ENCODE results near the gene FBXO4.

DNA sequence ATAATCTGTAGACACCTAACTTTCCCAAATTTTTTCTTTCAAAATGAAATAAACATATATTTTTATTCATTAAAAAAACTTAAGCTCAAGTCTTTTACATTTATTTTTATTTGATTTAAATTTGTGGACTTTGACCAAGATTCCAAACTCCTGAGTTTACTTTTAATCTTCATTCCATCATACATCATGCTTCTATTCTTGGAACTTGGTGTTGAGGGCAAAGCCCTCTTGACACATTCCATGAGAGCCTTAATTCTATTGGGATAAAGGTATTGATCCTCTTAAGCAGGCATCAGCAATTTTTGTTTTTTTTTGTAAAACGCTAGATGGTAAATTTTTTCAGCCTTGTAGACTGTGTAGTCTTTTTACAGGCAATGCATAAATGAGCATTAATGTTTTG lies 53.6 kb downstream of the FBXO4 start:
- TF ChIP-seq, protein P1, sequence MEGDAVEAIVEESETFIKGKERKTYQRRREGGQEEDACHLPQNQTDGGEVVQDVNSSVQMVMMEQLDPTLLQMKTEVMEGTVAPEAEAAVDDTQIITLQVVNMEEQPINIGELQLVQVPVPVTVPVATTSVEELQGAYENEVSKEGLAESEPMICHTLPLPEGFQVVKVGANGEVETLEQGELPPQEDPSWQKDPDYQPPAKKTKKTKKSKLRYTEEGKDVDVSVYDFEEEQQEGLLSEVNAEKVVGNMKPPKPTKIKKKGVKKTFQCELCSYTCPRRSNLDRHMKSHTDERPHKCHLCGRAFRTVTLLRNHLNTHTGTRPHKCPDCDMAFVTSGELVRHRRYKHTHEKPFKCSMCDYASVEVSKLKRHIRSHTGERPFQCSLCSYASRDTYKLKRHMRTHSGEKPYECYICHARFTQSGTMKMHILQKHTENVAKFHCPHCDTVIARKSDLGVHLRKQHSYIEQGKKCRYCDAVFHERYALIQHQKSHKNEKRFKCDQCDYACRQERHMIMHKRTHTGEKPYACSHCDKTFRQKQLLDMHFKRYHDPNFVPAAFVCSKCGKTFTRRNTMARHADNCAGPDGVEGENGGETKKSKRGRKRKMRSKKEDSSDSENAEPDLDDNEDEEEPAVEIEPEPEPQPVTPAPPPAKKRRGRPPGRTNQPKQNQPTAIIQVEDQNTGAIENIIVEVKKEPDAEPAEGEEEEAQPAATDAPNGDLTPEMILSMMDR (conservative IDR thresholded peaks at IDR 0.05) = no peak
- TF ChIP-seq EZH2 (IDR thresholded peaks at IDR 0.05; ENCODE audit: low read depth) = no peak
